GM12878 (cell line): ENCODE results near the gene PLXND1. TPM values are rescaled to one million over a fixed set of nuclear protein-coding genes. Genes with fewer than 3 reads are reported as not detected.

Experiments used
- ATAC-seq: fragments of 200-7000 bp; cut with Tn5 transposase; 3 replicates; pipeline ENCODE4 v1.9.1; 2020; ENCODE audit warnings: mild to moderate bottlenecking, moderate library complexity
- BruUV-seq: library from RNA; stranded (reverse); fragments of 400-500 nt; replicated peaks from 2 replicates; lab custom pipeline; 2021; lab: Mats Ljungman, UMichigan
- CTCF ChIA-PET: fragments of 300-600 bp; sonication (Branson Sonifier 250); formaldehyde crosslinking; extraction: SDS; loops from one replicate; lab custom pipeline; 2021; ENCODE audit warnings: inconsistent platforms; lab: Yijun Ruan, JAX
- POLR2A ChIA-PET: fragments of 350-600 bp; formaldehyde crosslinking; extraction: SDS; loops from one replicate; lab custom pipeline; 2021; ENCODE audit warnings: inconsistent platforms; lab: Charles Lee
- RAD21 ChIA-PET: fragments of 300-600 bp; sonication (Branson Sonifier 250); formaldehyde crosslinking; loops from one replicate; lab custom pipeline; 2023; ENCODE audit warnings: antibody characterized with exemption; ENCODE audit not compliant: unreplicated experiment; lab: Charles Lee
- SMC1A ChIA-PET: fragments of 300-600 bp; sonication (Branson Sonifier 250); formaldehyde crosslinking; loops from one replicate; lab custom pipeline; 2023; ENCODE audit not compliant: unreplicated experiment, uncharacterized antibody; lab: Charles Lee
- DNase-seq: peaks from one replicate; pipeline ENCODE4 v3.0.0-alpha.2; 2011; ENCODE audit warnings: low read depth, low spot score
- FAIRE-seq: peaks from 3 replicates; lab custom pipeline; 2011; peaks lifted over from hg19 to GRCh38; lab: Jason Lieb, UNC
- H2AFZ ChIP-seq: 2 replicates; pipeline ENCODE4 v1.6.0; 2011; ENCODE audit warnings: low read depth, low read length, control low read depth; ENCODE audit not compliant: control insufficient read depth
- H3K27ac ChIP-seq: 2 replicates; pipeline ENCODE4 v1.5.1; 2011; ENCODE audit warnings: control low read depth; ENCODE audit not compliant: control insufficient read depth, insufficient read depth
- H3K27me3 ChIP-seq, 2 experiments: replicated peaks in 1 of 2; 2 replicates each; pipeline versions ENCODE4 v1.6.0 to v1.6.1; 2011; ENCODE audit warnings: low read length in 1 of 2; ENCODE audit not compliant: control insufficient read depth in 2 of 2, insufficient read depth in 2 of 2
- H3K36me3 ChIP-seq, 2 experiments: 2 replicates each; pipeline ENCODE4 v1.5.1; 2011; ENCODE audit warnings: low read length in 1 of 2; ENCODE audit not compliant: control insufficient read depth in 2 of 2, insufficient read depth in 2 of 2
- H3K4me1 ChIP-seq: 2 replicates; pipeline ENCODE4 v1.6.1; 2011; ENCODE audit warnings: mild to moderate bottlenecking, low read length, moderate library complexity, mixed read lengths; ENCODE audit not compliant: control insufficient read depth, insufficient read depth
- H3K4me2 ChIP-seq: 2 replicates; pipeline ENCODE4 v1.6.0; 2011; ENCODE audit warnings: control low read depth; ENCODE audit not compliant: control insufficient read depth, insufficient read depth
- H3K4me3 ChIP-seq: fragments of 200-600 bp; sonication (generic); 2 replicates; pipeline ENCODE4 v1.5.1; 2016
- H3K79me2 ChIP-seq: 2 replicates; pipeline ENCODE4 v1.6.0; 2011; ENCODE audit warnings: low read length; ENCODE audit not compliant: control insufficient read depth, insufficient read depth
- H3K9ac ChIP-seq: 2 replicates; pipeline ENCODE4 v1.8.0; 2011; ENCODE audit warnings: low read length, control low read depth, mixed read lengths; ENCODE audit not compliant: control insufficient read depth, insufficient read depth
- H3K9me3 ChIP-seq: replicated peaks from 3 replicates; pipeline ENCODE4 v1.5.1; 2011; ENCODE audit warnings: mild to moderate bottlenecking, low read length; ENCODE audit not compliant: control insufficient read depth, insufficient read depth
- H4K20me1 ChIP-seq: 2 replicates; pipeline ENCODE4 v1.6.0; 2011; ENCODE audit not compliant: control insufficient read depth, insufficient read depth
- ATF2 ChIP-seq: IDR thresholded peaks from 2 replicates; pipeline ENCODE4 v1.6.1; 2012; ENCODE audit warnings: low read length, inconsistent platforms
- FOS ChIP-seq: IDR thresholded peaks from 3 replicates; pipeline ENCODE4 v1.6.1; 2011; ENCODE audit warnings: borderline replicate concordance; ENCODE audit not compliant: insufficient read length; ENCODE audit errors: extremely low read depth
- IRF4 ChIP-seq: IDR thresholded peaks from 2 replicates; pipeline ENCODE4 v1.6.1; 2011; ENCODE audit warnings: low read depth, low read length
- NR2C1 ChIP-seq: fragments of 450-650 bp; IDR thresholded peaks from 2 replicates; pipeline ENCODE4 v1.6.1; 2017; ENCODE audit warnings: antibody characterized with exemption, mild to moderate bottlenecking, moderate library complexity
- PAX5 ChIP-seq: IDR thresholded peaks from 2 replicates; pipeline ENCODE4 v1.6.1; 2011; ENCODE audit warnings: low read depth, low read length, borderline replicate concordance
- POLR2A ChIP-seq: IDR thresholded peaks from 2 replicates; pipeline ENCODE4 v1.6.1; 2011; ENCODE audit warnings: low read depth, mild to moderate bottlenecking, low read length
- PRDM15 ChIP-seq: fragments of 450-650 bp; formaldehyde crosslinking; IDR thresholded peaks from 2 replicates; pipeline ENCODE4 v1.4.0; 2020; ENCODE audit warnings: mild to moderate bottlenecking, moderate library complexity
- SRF ChIP-seq, 2 experiments: IDR thresholded peaks; 2 replicates each; pipeline ENCODE4 v1.6.1; 2011; ENCODE audit warnings: low read depth in 2 of 2, low read length in 2 of 2, mild to moderate bottlenecking in 1 of 2, moderate library complexity in 1 of 2
- STAT1 ChIP-seq: fragments of 450-650 bp; conservative IDR thresholded peaks from 2 replicates; pipeline ENCODE4 v1.6.1; 2014; ENCODE audit warnings: antibody characterized with exemption, mild to moderate bottlenecking
- TAF1 ChIP-seq: IDR thresholded peaks from 2 replicates; pipeline ENCODE4 v1.6.1; 2011; ENCODE audit warnings: mild to moderate bottlenecking, low read depth, low read length, borderline replicate concordance
- YBX1 ChIP-seq: fragments of 450-650 bp; IDR thresholded peaks from 2 replicates; pipeline ENCODE4 v1.6.1; 2016; ENCODE audit warnings: antibody characterized with exemption
- ZBTB40 ChIP-seq: fragments of 450-650 bp; IDR thresholded peaks from 2 replicates; pipeline ENCODE4 v1.6.1; 2016; ENCODE audit warnings: mild to moderate bottlenecking, moderate library complexity, borderline replicate concordance
- whole genome bisulfite sequencing: methylation state at CpG from one replicate; pipeline ENCODE4 v1.1.6; 2016; ENCODE audit warnings: low lambda C conversion rate; ENCODE audit not compliant: insufficient replicate concordance, insufficient coverage; ENCODE audit errors: missing lambda C conversion rate; 5-methylcytosine and 5-hydroxymethylcytosine counted together
- in situ Hi-C: fragments of 300-500 bp; cut with MboI; formaldehyde crosslinking; loops from 9 replicates; pipeline ENCODE4 v1.14.3; 2018; ENCODE audit warnings: mixed read lengths
- intact Hi-C: fragments of 100-400 bp; cut with micrococcal nuclease; formaldehyde crosslinking; loops from one replicate; pipeline ENCODE4 v1.14.2; 2022; ENCODE audit not compliant: unreplicated experiment
- polyA plus RNA-seq, 11 experiments: library from polyadenylated mRNA; depleted of rRNA in 4 of 11; unstranded in 6 of 11; stranded (reverse) in 5 of 11; fragments of >200 nt; fragmentation: Nextera tagmentation in 4 of 11; fragmentation: Illumina TruSeq in 1 of 11; extraction: Ambion mirVana in 4 of 11; extraction: Trizol in 1 of 11; gene quantifications; 1 replicate in 1 of 11; 2 replicates in 10 of 11; pipeline versions ENCODE4 v1.2.1 to v1.2.3, GENCODE V29; 2011 to 2016; ENCODE audit warnings: inconsistent platforms in 2 of 11, missing spikeins in 2 of 11, low read depth in 1 of 11
- total RNA-seq, 4 experiments: library from RNA; depleted of rRNA in 3 of 4; stranded (reverse); fragments of >200 nt in 3 of 4; fragmentation: Illumina TruSeq in 1 of 4; extraction: Trizol in 1 of 4; gene quantifications; 2 replicates each; pipeline versions ENCODE4 v1.2.1 to v1.2.3, GENCODE V29; 2013 to 2021

PLXND1 gene
- total and polyA plus RNA-seq, 10 of the 15 experiments (the other 5 are each of a cell fraction or from before 2014, with no cell fraction given) = 0.01 to 2.3 (median 0.72) TPM; not detected in 7

- CTCF ChIA-PET = interaction anchor here (1.5 kb wide), 1 partner anchor 75 kb away, joined by 6 read pairs; no protein-coding TSS in a partner anchor
- no peaks in the 10 kb centered on the region for H3K27me3 ChIP-seq
- 91% methylated on average over 7 of the region's 7 CpGs for WGBS
- BruUV-seq = no TSS peak
- no peak overlapping the region for H3K4me2 ChIP-seq
- no peaks in the 10 kb centered on the region for H3K4me1 ChIP-seq
- H3K4me3 ChIP-seq = no peak overlapping the region
- ATAC-seq (no peak), FAIRE-seq (no peak), DNase-seq (no peak)
- RAD21 ChIA-PET = no interaction called here
- no peak for TF ChIP-seq FOS
- no peak for TF ChIP-seq STAT1
- no peak for TF ChIP-seq YBX1
- no peak for TF ChIP-seq POLR2A
- no peak for TF ChIP-seq SRF (IDR thresholded peaks at IDR 0.05; ENCODE audit: low read depth in 2 of 2, low read length in 2 of 2)
- no peak for TF ChIP-seq PAX5
- TF ChIP-seq NR2C1 = no peak
- no peak for TF ChIP-seq ATF2
- TF ChIP-seq ZBTB40 = no peak
- TF ChIP-seq TAF1 = no peak
- TF ChIP-seq IRF4 = no peak
- no peak for TF ChIP-seq PRDM15 (CRISPR knock-in tag)
- in situ Hi-C loops (no loop called here), intact Hi-C loops (no loop called here)
- H3K36me3 ChIP-seq = no peaks in the 10 kb centered on the region
- H3K9ac ChIP-seq = no peak overlapping the region
- no peaks in the 10 kb centered on the region for H4K20me1 ChIP-seq
- H3K27ac ChIP-seq = no peak overlapping the region
- no peaks in the 10 kb centered on the region for H3K9me3 ChIP-seq
- no peaks in the 10 kb centered on the region for H3K79me2 ChIP-seq
- POLR2A ChIA-PET = no interaction called here
- SMC1A ChIA-PET = no interaction called here
- H2AFZ ChIP-seq = no peak overlapping the region
These were observed 40.6 kb downstream of the PLXND1 start for GRCh38 chr3:129565902-129566301.
